ENCODE data around the gene RASGRF2.
"Not testable (repeated sequence)": the region's sequence is repeated elsewhere in the genome, so short reads cannot be mapped to it uniquely, and the experiment has no call there.

The RASGRF2 gene

DNA sequence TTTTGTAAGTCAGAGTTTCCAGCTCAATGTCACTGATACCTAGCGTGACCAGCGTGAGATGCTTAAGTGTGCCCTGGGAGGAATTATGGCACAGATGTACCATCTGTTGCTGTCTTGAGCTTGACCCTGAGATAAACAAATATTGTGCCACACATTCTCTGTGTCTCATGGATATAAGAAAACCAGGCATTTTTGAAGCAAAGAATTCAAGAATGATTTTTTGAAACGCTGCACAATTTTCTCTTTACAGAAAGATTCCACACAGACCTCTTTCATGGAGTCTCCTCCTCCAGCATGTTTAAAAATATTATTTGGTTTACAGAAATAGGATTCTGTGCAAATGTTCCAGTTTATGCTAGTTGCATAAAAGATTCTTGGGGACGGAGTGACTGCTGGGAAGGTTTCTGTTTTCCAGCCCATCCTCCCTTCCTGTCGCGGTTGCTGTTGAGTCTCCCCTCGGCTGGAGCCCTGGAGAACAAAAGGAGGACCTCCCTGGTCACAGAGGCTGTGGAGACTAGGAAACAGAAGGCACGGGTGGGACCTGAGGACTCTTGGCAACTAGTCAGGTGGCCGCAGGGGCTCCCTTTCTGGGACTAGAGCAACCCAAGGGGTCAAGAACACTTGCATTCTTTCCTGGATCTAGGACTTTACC is 120.8 kb downstream of the RASGRF2 start:
- DNase-seq = no peak

DNA sequence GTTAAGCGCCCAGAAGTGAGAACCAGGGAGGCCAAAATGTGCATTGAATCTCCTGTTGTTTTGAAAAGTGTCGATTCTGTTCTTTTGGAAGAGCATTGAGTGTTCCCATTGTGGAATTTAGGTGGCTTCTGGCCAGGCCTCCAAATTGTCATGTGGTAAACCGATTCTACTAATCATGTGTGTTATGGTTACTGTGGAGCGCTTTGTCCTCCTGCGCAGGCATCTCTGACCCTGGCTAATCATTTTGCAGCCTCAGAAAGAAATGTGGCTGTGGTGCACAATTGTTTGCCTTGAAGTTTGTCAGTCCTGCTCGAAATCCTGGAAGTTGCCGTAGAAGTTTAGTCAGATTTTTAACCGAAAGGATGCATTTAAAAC is 121.3 kb downstream of the RASGRF2 start:
- no peak for DNase-seq

DNA sequence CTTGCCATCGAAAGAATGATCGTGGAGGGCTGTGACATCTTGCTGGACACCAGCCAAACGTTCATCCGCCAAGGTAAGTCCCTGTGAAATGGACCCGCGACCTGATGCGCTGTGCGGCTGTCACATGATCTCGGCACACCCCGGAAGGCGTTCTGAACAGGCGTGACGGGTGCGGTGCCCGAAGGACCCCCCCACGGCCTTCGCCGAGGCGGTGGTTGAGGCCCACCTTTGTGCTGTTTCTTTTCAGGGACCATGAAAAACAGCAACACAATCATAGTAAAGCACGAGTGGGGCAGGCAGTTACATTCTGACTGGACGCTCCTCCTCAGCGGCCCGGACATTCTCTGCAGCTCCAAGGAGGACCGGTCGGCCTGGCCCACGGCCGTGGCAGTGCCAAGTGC is 126.7 kb downstream of the RASGRF2 start:
- no peak for DNase-seq

DNA sequence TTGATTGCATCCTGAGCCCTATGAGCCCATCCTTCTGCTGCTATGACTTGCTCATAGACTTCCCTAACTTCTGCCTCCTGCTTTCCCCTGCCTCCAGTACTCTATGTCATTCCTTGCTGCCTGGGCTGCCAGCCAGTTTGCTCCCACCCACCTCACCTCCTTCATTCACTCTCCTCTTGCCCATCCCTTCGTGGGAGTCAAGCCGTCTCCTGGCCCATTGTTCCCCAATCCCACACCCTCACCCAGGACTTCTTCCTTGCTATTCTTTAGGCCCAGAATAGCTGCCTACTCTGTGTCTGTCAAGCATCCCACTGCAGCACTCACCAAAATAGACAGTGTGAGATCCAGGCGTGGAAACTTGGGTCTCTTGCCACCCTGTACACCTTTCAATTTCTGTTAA is 131.0 kb downstream of the RASGRF2 start:
- DNase-seq = no peak

DNA sequence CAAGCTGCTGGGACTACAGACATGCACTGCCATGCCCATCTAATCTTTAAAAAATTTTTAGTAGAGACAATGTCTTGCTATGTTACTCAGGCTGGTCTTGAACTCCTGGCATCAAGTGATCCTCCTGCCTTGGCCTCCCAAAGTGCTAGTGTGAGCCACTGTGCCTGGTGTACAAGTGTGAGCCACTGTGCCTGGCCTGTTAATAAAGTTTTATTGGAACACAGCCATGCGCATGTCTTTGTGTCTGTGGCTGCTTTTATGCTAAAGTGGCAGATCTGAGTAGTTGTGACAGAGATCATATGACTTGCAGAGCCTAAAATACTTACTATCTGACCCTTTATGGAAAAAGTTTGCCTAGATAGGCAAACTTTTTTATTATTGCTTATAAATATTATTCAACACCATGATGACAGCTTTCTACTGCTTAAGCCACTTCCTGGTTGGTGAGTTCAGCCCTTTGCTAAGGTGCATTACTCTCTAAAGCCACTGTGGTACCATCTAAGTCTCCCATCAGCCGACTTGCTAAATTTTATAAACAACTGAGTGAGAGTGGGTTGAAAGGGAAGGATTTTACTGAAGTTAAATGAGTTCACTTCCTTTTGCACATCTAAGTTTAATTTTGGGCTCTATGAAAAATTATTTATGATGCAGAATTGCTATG is 133.5 kb downstream of the RASGRF2 start:
- no peak for DNase-seq

DNA sequence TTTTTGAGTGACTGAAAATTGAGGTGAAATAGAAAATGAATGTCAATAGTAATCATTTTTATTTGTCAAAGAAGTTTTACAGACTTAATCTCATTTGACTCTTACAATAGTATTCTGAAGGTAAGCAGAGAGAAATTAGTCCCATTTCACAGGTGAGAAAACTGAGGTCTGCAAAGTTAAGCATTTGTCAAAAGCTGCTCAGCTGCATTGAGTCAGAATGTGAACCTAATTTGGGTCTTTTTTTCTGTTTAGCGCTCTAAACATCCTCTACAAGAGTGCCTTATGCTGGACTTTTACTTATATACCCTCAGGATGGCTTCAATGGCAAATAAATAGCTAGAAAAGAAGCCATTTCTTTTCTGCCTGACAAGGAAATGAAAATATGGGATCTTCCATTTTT is 135.7 kb downstream of the RASGRF2 start:
- no peak for DNase-seq

DNA sequence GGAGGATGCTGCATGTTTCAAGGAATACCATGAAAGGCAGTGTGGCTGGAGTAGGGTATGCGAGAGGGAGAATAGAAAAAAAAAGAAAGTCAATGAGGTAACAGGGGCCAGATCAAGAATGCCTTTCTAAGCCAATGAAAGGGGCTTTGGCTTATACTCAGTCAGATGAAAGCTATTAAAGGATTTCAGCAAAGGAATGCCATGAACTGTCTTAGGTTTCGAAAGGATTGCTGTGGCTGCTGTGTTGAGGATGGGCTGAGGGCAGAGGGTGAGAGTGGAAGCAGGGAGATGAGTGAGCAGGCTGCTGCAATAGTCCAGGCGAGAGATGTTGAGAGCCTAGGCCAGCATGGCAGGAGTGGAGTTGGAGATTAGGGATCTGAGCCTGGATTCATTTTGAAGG is 137.6 kb downstream of the RASGRF2 start:
- no peak for DNase-seq

DNA sequence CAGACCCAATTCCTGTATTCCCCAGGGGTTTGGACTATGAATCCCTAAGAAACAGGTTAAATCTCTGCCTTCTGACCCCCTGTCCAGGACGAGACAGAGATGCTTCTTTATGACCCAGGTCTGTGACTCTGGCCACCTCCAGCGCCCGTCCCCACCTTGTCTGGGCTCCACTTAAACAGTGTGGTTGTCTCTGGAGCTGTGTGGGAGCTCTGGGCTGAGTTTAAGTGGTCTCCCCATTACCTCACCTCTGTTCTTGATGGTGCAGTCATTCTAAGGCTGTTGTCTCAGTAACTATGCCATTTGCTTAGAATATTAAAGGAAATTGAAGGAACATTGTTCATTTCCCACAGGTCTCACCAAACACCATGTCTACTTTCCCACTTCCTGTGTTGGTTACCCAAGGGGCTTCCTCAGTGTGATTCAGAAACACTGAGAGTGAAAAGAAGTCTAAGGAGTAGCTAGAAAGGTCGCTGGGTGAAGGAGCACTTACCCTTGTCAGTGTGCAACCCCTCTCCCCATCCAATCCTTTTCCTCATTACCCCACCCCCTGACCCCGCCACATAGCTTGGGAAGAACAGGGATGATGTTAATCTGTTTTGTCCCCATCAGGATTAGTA is 145.2 kb downstream of the RASGRF2 start:
- DNase-seq = no peak

DNA sequence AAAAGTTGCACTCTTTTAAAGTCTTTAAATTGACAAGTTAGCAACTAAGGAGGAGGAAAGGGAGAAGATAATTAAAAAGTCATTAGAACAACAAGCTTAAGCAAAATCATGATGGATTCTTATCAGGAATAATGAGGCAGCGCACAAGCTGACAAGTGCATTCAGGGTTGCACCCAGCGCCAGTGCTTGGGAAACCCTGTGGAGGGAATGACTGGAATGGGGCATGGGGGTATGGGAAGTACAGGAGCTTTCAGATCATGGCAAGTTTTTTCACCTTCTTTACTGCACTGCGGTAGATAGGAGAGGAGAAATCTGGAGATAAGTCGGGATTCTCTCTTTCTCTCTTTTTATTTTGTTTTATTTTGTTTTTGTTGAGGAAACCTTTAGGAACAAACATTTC is 155.1 kb downstream of the RASGRF2 start:
- no peak for DNase-seq

DNA sequence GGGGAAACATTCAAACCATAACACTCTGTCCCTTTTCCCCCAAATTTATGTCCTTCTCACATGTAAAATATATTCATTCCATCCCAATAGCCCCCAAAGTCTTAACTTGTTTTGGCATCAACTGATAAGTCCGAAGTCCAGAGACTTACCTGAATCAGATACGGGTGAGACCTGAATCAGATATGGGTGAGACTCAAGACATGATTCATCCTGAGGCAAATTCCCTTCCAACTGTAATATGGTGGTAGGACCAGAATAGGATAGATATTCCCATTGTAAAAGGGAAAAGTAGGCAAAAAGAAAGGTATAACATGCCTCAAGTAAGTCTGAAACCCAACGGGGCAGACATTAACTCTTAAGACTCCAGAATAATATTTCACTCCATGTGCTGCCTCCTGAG is 157.4 kb downstream of the RASGRF2 start:
- DNase-seq = no peak

DNA sequence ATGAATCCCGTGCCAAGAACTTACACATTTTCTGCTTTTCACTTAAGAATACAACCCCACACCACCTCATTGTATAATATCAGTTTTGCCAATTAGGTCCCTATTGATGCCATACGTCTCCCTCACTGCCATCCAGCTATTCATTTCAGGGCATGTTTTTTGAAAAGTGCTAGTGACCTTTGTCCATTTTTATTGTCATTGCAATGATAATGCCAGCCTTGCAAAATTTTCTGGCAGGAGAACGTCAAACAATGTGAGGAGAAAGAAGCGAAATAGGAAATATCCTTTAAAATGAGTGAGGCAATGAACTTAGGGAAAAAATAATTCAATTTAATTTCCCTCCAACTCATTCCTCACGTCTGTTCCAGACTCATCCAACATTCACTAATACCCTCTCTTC is 161.1 kb downstream of the RASGRF2 start:
- DNase-seq = no peak

DNA sequence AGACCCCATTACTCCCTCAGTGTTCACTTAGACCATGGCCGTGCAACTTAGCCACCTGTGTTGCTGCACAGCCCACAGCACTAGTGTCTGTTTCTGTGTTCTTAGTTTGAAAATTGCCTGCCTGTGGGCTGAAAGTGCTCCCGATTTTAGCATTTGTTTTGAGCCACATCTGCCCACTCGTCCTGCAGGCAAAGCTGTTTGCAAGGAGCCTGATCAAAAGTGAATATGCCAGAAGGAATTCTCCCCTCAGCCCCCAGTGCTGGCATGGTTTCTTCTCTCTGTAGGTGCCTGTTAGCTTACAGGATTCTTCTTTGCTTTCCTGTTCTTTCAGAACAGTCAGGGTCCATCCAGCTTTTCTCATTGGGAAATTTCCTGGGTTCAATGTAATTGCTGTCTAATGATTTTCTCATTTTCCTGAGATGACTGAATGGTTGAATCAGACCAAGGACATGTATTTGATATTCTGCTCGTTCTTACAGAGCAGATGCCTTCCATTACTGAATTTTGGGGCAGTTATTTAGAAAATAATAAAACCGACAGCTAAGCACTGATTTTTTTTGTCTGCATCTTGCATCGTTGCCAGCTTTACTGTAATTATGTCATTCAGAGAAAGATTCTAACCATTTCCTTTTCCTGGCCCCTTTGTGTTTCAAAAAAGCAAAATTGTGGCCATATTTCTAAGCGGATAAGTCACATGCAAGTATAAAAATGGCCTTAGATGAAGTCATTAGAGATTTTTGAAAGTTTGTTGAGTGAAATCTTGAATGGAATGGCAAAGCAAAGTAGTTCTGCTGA is 161.9 kb downstream of the RASGRF2 start:
- DNase-seq = no peak

DNA sequence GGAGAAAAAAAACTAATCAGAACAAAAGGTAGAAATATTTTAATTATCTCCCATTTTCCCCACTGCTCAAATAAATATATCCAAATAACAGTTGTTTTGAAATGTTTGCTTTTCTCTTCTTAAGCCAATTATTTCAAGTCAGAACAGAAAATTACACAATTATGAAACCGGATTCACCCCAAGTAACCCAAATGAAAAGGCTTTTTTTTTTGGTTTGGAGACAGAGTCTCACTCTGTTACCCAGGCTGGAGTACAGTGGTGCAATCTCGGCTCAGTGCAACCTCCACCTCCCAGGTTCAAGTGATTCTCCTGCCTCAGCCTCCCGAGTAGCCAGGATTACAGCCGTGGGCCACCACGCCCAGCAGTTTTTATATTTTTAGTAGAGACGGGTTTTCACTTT is 164.5 kb downstream of the RASGRF2 start:
- not testable (repeated sequence) for DNase-seq

DNA sequence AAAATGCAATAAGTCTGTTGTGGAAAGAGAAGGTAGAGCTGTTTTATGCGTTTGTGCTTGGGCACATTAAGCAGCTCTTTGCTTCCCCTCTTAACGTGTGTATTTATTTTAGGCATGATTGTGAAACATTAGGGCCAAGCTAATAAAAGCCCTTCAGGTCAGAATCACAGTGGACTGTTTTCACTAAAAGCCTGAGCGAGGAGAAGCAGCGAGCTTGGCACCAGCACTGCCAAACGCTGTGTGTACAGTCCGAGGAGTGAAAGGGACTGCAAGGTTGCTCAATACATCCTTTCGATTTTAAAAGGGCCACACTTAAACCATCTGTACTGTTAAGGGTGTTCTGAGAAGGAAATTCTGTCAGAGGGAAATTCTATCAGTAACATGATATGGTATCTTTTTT is 165.8 kb downstream of the RASGRF2 start:
- DNase-seq = no peak

DNA sequence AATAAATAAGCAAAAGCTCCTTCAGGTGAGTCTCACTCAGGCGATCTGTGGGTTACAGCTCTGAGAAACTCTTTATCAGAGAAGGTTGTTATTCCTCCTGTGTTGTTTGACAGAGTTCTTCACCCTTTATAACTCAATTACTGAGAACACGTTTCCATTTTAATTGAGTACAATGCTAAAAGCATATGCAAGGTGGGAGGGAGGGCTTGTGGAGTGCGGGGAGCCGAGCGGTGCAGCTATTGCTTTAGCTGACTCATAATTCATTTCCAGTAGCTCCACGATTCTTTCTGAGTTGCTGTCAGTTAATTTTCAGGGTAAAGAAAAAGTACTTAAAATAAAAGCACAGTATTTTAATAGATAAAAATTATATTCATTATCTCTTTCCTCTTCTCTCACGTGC is 168.3 kb downstream of the RASGRF2 start:
- no peak for DNase-seq

DNA sequence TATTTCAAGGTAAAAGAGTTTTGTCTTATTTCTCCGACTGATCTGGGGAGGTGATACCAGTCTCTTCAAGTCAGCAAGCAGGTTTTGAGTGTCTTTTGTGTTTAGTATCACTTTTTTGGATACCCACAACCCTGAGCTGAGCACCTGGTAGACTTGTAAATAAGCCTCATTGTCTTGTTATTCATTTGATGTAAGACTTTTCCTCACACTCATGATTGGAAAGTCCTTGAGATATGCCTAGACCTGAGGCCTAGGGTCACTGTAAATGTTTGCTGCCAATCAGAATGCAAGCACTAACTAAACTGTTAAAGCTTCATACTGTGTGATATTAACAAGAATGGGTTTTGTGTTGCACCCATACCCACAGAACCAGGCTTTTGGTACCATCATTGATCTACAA is 172.2 kb downstream of the RASGRF2 start:
- no peak for DNase-seq

DNA sequence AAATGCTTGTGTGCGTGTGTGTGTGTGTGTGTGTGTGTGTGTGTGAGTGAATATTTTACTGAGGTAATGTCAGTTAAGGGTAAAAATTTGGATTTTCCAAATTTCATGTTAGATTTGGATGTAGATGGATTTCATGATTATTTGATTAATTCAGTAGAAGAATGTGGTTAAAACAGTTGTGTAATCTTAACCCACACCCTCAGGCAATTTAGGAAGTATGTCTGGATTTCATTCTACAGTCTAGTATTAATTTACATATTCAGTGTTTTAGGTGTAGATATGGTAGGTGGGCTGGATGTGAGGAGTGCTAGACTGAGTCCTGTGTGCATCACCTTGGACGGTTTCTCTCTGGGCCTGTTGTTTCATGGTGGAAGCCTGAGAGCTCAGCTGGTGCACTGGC is 173.9 kb downstream of the RASGRF2 start:
- DNase-seq = no peak

DNA sequence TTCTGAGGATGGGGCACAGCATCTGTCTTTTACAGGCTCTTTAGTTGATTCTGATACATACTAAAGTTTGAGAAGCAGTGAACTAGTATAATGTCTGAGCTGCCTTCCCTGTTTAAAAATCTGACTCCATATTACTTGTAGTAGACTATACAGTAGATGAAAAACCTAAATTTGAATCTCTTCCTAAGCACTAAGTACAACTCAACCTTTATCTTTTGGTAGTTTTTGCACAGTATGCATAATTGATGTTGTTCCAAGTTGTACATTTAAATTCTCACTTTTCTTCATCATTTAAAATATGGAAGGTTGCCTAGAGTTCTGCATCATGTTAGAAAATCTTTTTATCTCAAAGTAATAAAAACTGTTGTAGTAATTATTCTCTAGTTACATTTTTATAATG is 174.4 kb downstream of the RASGRF2 start:
- no peak for DNase-seq

DNA sequence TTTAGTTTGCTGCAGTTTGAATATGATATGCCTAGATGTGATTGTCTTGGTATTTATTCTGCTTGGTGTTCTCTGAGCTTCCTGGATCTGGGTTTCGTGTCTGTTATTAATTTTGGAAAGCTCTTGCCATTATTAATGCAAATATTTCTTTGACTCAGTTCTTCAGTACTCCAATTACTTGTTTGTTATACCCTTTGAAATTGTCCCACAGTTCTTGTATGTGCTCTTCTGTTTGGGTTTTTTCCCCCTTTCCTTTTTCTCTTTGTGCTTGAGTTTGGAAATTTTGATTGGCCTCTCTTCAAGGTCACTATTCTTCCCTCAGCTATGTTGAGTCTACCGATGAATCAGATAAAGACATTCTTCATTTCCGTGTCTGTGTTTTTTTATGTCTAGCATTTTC is 176.4 kb downstream of the RASGRF2 start:
- no peak for DNase-seq

DNA sequence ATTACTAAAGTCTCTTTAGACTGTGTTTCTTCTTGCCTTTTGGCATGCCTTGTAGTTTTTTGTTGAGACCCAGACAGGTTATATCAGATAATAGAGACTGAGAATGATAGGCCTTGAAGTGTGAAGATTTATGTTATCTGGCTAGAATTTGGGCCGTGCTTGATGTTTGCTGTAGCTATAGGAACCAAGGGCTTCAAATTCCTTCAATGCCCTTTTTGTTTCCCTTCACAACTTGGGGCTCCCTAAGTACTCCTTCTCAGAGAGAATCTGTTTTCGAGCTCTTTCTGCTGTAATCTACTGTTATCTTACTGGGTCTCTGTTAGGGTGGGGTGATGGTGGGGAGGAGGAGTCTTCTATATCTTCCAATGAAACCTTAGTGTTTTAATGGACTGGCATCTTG is 177.7 kb downstream of the RASGRF2 start:
- DNase-seq = no peak

DNA sequence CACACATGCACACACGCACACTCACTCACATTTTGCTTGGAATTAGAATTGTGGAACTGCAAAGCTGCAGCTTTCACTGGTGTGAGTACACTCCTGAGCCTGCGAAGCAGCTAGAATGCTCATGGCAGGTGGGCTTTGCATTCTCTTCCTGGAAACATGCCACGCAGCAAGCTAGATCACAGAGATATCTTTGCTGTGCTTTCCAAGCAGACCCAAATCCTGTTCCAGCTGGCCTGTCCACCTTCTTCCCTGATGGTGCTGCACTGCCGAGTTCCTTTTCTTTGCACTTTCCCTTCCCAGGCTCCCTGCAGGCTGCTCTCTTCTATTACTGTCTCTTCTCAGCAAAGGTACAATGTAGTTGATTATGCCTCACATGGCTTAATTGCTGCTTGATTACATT is 180.3 kb downstream of the RASGRF2 start:
- DNase-seq = no peak

DNA sequence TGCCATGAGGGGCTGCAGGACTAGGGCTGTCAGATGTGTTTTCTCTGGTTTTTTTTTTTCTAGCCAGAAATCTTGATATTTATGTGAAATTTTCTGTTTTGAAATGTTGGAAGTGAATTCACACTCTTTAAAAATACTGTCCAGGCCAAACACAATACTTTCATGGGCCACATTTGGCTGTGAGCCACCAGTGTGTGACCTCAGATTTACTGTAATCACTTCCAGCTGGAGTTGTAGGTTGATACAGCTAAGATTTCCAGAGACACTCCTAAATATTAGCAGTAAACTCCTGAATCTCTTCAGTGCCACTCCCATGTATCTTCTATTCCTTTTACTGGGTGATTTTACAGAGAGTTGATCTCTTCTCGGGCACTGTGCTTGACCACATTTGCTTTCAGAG is 180.8 kb downstream of the RASGRF2 start:
- no peak for DNase-seq

DNA sequence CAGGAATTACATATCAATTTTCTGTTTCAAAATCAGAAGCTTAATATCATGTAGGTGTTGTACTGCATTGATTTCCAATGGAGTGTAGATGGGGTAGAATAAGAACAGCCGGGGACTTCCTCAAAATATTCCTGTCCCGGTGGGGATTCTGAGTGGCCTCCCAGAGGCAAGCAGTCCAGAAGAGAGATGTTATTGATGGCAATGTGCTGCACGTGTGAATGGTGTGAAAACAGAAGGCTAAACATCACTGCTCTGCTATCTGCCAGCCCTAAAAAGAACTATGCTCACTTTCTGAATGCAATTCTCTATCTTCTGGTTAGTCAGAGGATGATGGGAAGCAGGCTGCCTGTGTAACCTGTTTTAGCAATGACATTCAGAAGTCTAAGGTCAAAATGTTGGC is 181.9 kb downstream of the RASGRF2 start:
- no peak for DNase-seq

Measured in activated T-cell treated with anti-CD3 and anti-CD28 coated beads for 4 hours (primary cell).